Activated CD4-positive, alpha-beta T cell treated with anti-CD3 and anti-CD28 coated beads for 48 hours (primary cell): Measurements from ENCODE around the gene TLR9.

Experiments
- DNase-seq: peaks from one replicate; pipeline ENCODE4 v3.0.0-alpha.2; 2020

TLR9 gene

GRCh38 chr3:52213005-52213404 lies 12.4 kb downstream of the TLR9 start:
- DNase-seq = no peak

- DNase-seq = no peak
These were observed 14.1 kb downstream of the TLR9 start for GRCh38 chr3:52211268-52211891.

- DNase-seq = no peak
These were observed 14.8 kb downstream of the TLR9 start for GRCh38 chr3:52210550-52211046.

- no peak for DNase-seq
These were observed 15.4 kb downstream of the TLR9 start for GRCh38 chr3:52210037-52210436.

- no peak for DNase-seq
These were observed 16.9 kb downstream of the TLR9 start for GRCh38 chr3:52208556-52208955.

- no peak for DNase-seq
These were observed 19.6 kb downstream of the TLR9 start for GRCh38 chr3:52205727-52206372.

GRCh38 chr3:52204337-52205073 lies 20.9 kb downstream of the TLR9 start:
- peak; percentile 54 for DNase-seq

- DNase-seq = no peak
These were observed 21.7 kb downstream of the TLR9 start for GRCh38 chr3:52203701-52204100.

- no peak for DNase-seq
These were observed 22.9 kb downstream of the TLR9 start for GRCh38 chr3:52202384-52203077.

GRCh38 chr3:52200981-52201679 lies 24.3 kb downstream of the TLR9 start:
- DNase-seq = no peak

GRCh38 chr3:52198643-52199608 lies 26.5 kb downstream of the TLR9 start:
- no peak for DNase-seq

- DNase-seq = peak; percentile 95
These were observed 27.4 kb downstream of the TLR9 start, which contains the start of gene ALAS1 for GRCh38 chr3:52197842-52198625. ALAS1 (plus strand) TSS chr3:52198160; CDS start chr3:52199242, 1,082 bp downstream.

- DNase-seq = no peak
These were observed 28.0 kb downstream of the TLR9 start for GRCh38 chr3:52197499-52197841.

- DNase-seq = no peak
These were observed 28.5 kb downstream of the TLR9 start for GRCh38 chr3:52196977-52197376.

- no peak for DNase-seq
These were observed 29.6 kb downstream of the TLR9 start for GRCh38 chr3:52195823-52196331.

GRCh38 chr3:52195291-52195597 lies 30.2 kb downstream of the TLR9 start:
- DNase-seq = no peak

- DNase-seq = no peak
These were observed 30.8 kb downstream of the TLR9 start for GRCh38 chr3:52194485-52195290.

GRCh38 chr3:52193065-52193464 lies 32.4 kb downstream of the TLR9 start:
- DNase-seq = no peak

GRCh38 chr3:52191663-52192062 lies 33.8 kb downstream of the TLR9 start:
- no peak for DNase-seq
